Heart right ventricle (tissue), 16 donors: ENCODE results near the gene SCAF11. TPM values are rescaled to one million over a fixed set of nuclear protein-coding genes. Genes with fewer than 3 reads are reported as not detected.
"Not testable (repeated sequence)": the region's sequence is repeated elsewhere in the genome, so short reads cannot be mapped to it uniquely, and the experiment has no call there.

Source experiments
- ATAC-seq, 8 donors: fragments of 200-7000 bp; cut with Tn5 transposase; one replicate each; pipeline ENCODE4 v1.9.1; 2020; ENCODE audit warnings: mild to moderate bottlenecking in 8 of 8, moderate library complexity in 8 of 8, moderate number of reproducible peaks in 1 of 8
- DNase-seq, 2 donors: peaks; one replicate each; pipeline ENCODE4 v3.0.0-alpha.2; 2020
- H3K27ac ChIP-seq, 10 donors: fragments of 200-600 bp; sonication (generic) in 2 of 10; one replicate each; pipeline versions ENCODE4 v1.5.0 to v1.8.0; 2020 to 2022; ENCODE audit warnings: mild to moderate bottlenecking in 3 of 10
- H3K27me3 ChIP-seq, 7 donors: fragments of 200-600 bp; one replicate each; pipeline ENCODE4 v1.8.0; 2021 to 2022; ENCODE audit warnings: mild to moderate bottlenecking in 2 of 7
- H3K36me3 ChIP-seq, 9 donors: fragments of 200-600 bp; sonication (generic) in 1 of 9; one replicate each; pipeline versions ENCODE4 v1.5.0 to v1.8.0; 2020 to 2022; ENCODE audit warnings: mild to moderate bottlenecking in 2 of 9
- H3K4me1 ChIP-seq, 9 donors: fragments of 200-600 bp; sonication (generic) in 1 of 9; one replicate each; pipeline versions ENCODE4 v1.5.0 to v1.8.0; 2020 to 2022; ENCODE audit warnings: mild to moderate bottlenecking in 4 of 9
- H3K4me3 ChIP-seq, 10 donors: fragments of 200-600 bp; sonication (generic) in 2 of 10; one replicate each; pipeline versions ENCODE4 v1.5.0 to v1.8.0; 2020 to 2022; ENCODE audit warnings: mild to moderate bottlenecking in 7 of 10, moderate library complexity in 2 of 10
- H3K9me3 ChIP-seq, 11 donors: fragments of 200-600 bp in 10 of 11; sonication (generic) in 2 of 11; one replicate each; pipeline versions ENCODE4 v1.5.0 to v1.8.0; 2013 to 2022; ENCODE audit warnings: mild to moderate bottlenecking in 2 of 11, control low read depth in 1 of 11, moderate library complexity in 1 of 11
- CTCF ChIP-seq, 9 donors: fragments of 200-600 bp; sonication (generic) in 2 of 9; IDR thresholded peaks; one replicate each; pipeline versions ENCODE4 v1.5.0 to v1.8.0; 2021 to 2022; ENCODE audit warnings: antibody characterized with exemption in 9 of 9, mild to moderate bottlenecking in 5 of 9, moderate library complexity in 1 of 9
- WGBS, 2 donors: extraction: QIAGEN DNeasy Blood & Tissue Kit; methylation state at CpG; one replicate each; pipeline ENCODE4 v1.1.7; 2013; ENCODE audit warnings: inconsistent platforms in 1 of 2; 5-methylcytosine and 5-hydroxymethylcytosine counted together
- intact Hi-C, 10 donors: fragments of 100-400 bp; cut with DNase I; formaldehyde crosslinking; loops; one replicate each; pipeline versions ENCODE4 v1.11.1 to v1.14.2; 2022
- polyA plus RNA-seq, 2 donors: library from polyadenylated mRNA; stranded (reverse); fragments of 200-250 nt; gene quantifications; one replicate each; pipeline ENCODE4 v1.2.3, GENCODE V29; 2013
- total RNA-seq, 10 donors: library from RNA; stranded (reverse); fragmentation: NEBNext Ultra II Directional in 3 of 10; extraction: Animal tissue kit (Norgen Biotek cat#: 25700) in 3 of 10; gene quantifications; one replicate each; pipeline versions ENCODE4 v1.2.1 to v1.2.4, GENCODE V29; 2021 to 2023
- donor health status: Arrhythmogenic right ventricular cardiomyopathy.
- donor health status: ischemic (EF 13 %, LVEDD 7.1; RV severe dilation, severe dysfunction).
- donor health status: healthy with polysubstance abuse.
- donor health status: DM: no; HTN: yes; CAD: no.
- donor health status: DM: no; HTN: no; CAD: no.
- donor health status: ischemic (EF 25% LVEDD 6.9; RV normal size, moderate dysfunction).
- donor health status: ischemic (EF 25% LVEDD 5.7; RV mildly dilated, moderate dysfunction).
- donor health status: healthy.
- donor health status: DM: yes; HTN: yes; CAD: no.
- donor health status: Ischemic cardiomyopathy.
- donor health status: ischemic (EF 35%, LVEDD 5.7; RV mildly dilated, moderate dysfunction).
- donor health status: nonischemic (EF 11% LVEDD 7.7; RV severe dilation, severe dysfunction).
- donor health status: DM: yes; HTN: yes; CAD: no.
- donor health status: PGD.
- donor health status: ischemic (EF 29% LVEDD 5.4; RV normal size, mild dysfunction).
- donor health status: nonischemic (EF 23%, LVEDD 6.1; RV moderate dilation, normal function).

Gene SCAF11
- total and polyA plus RNA-seq, 12 donors = 15.1 to 112 (median 85.6) TPM

- Histone ChIP-seq H3K4me1 (no peaks in the 10 kb centered on the region), H3K27ac (no peak overlapping the region), H3K9me3 (no peaks in the 10 kb centered on the region), H3K36me3 (no peaks in the 10 kb centered on the region), H3K4me3 (no peak overlapping the region), H3K27me3 (no peaks in the 10 kb centered on the region)
- 75 to 80% methylated on average over 2 of the region's 2 CpGs for WGBS, 2 donors
- DNase-seq (no peak), ATAC-seq (no peak)
- intact Hi-C loops = loop anchor here in 3 of 10 donors (5.0 to 10.0 kb wide), 3 partner anchors 243 to 460 kb away; no protein-coding TSS in a partner anchor
- TF ChIP-seq CTCF (IDR thresholded peaks at IDR 0.05) = peak in 7 of 9 donors; percentile 38 to 60 (median 50)
These were observed 14.9 kb upstream of the SCAF11 start for GRCh38 chr12:46005151-46005797.

GRCh38 chr12:46004715-46005114 lies 14.3 kb upstream of the SCAF11 start:
- no peak overlapping the region for H3K4me3 ChIP-seq
- H3K27me3 ChIP-seq = no peaks in the 10 kb centered on the region
- intact Hi-C loops = loop anchor here in 3 of 10 donors (5.0 to 10.0 kb wide), 3 partner anchors 242 to 460 kb away; no protein-coding TSS in a partner anchor
- ATAC-seq = no peak
- no peak for TF ChIP-seq CTCF (IDR thresholded peaks at IDR 0.05)
- H3K36me3 ChIP-seq = no peaks in the 10 kb centered on the region
- H3K9me3 ChIP-seq = no peaks in the 10 kb centered on the region
- H3K27ac ChIP-seq = no peak overlapping the region
- WGBS, 2 donors = 77 to 78% methylated on average over 4 of the region's 4 CpGs
- H3K4me1 ChIP-seq = no peaks in the 10 kb centered on the region
- no peak for DNase-seq

DNA sequence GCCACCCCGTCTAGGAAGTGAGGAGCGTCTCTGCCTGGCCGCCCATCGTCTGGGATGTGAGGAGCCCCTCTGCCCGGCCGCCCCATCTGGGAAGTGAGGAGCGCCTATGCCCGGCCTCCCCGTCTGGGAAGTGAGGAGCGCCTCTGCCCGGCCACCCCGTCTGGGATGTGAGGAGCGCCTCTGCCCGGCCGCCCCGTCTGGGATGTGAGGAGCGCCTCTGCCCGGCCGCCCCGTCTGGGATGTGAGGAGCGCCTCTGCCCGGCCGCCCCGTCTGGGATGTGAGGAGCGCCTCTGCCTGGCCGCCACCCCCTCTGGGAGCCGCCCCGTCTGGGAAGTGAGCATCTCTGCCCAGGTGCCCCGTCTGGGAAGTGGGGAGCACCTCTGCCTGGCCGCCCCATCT lies 9.7 kb upstream of the SCAF11 start:
- not testable (repeated sequence) for ATAC-seq, H3K27ac ChIP-seq, H3K4me3 ChIP-seq, H3K27me3 ChIP-seq, DNase-seq, H3K4me1 ChIP-seq, H3K36me3 ChIP-seq, H3K9me3 ChIP-seq
- WGBS, 2 donors = 88 to 94% methylated on average over 27 to 30 of the region's 30 CpGs
- intact Hi-C loops = loop anchor here in 3 of 10 donors (10.0 kb wide), 2 partner anchors 445 to 455 kb away; no protein-coding TSS in a partner anchor

DNA sequence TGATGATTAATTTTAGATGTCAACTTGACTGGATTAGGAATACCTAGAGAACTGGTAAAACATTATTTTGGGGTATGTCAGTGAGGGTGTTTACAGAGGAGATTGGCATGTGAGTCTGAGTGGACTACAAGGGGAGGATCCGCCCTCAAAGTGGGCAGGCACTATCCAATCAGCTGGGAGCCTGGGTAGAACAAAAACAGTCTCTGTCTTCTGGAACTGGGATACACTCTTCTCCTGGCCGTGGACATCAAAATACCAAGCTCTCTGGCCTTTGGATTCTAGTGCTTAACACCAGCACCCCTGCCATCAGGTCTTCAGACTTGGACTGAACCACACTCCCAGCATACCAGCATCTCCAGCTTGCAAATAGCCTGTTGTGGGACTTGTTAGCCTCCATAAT lies 4.4 kb upstream of the SCAF11 start:
- DNase-seq (no peak), ATAC-seq (no peak)
- H3K4me3 ChIP-seq = no peak overlapping the region
- no peaks in the 10 kb centered on the region for H3K36me3 ChIP-seq
- H3K27ac ChIP-seq = peak overlapping the region in 1 of 10 donors; percentile 1
- no peak for TF ChIP-seq CTCF (IDR thresholded peaks at IDR 0.05)
- no peaks in the 10 kb centered on the region for H3K27me3 ChIP-seq
- H3K4me1 ChIP-seq = peaks cover 0 to 12% (median 4%) of the 10 kb centered on the region in 9 donors
- H3K9me3 ChIP-seq = no peaks in the 10 kb centered on the region
- intact Hi-C loops = loop anchor here in 6 of 10 donors (5.0 to 10.0 kb wide), 6 partner anchors 230 to 680 kb away; partner anchors contain the start of genes ARID2 (in 1 of the 6) and SLC38A2 (in 1 of the 6)
- WGBS, 2 donors = 64 to 71% methylated on average over 2 of the region's 2 CpGs
